ENCODE measurements around the gene KRTAP10-7.

DNA sequence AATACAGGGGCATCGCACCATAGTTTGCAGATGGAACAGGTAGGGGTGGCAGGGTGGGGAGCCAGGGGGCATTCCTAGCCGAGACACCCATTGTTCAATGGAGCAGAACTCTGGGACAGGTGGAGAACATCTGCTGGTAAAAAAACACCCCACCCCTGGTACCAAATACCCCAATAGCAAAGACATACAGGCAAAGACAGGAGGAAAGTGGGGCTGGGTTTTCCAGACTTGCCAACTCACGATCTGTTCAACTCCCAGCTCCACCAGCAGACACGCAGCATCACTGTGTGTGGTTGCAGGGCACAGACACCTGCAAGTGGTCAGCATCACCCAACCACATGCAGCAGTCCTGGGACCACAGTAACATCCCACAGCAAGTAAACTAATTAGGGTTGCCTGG, 11.2 kb downstream of the KRTAP10-7 start:
- TF ChIP-seq CTCF (IDR thresholded peaks at IDR 0.05 in 8 of 11, conservative IDR thresholded peaks at IDR 0.05 in 3 of 11) (no peak), POLR2A (IDR thresholded peaks at IDR 0.05) (no peak)
